Measurements from ENCODE around the gene RPL22.

RPL22 gene

DNA sequence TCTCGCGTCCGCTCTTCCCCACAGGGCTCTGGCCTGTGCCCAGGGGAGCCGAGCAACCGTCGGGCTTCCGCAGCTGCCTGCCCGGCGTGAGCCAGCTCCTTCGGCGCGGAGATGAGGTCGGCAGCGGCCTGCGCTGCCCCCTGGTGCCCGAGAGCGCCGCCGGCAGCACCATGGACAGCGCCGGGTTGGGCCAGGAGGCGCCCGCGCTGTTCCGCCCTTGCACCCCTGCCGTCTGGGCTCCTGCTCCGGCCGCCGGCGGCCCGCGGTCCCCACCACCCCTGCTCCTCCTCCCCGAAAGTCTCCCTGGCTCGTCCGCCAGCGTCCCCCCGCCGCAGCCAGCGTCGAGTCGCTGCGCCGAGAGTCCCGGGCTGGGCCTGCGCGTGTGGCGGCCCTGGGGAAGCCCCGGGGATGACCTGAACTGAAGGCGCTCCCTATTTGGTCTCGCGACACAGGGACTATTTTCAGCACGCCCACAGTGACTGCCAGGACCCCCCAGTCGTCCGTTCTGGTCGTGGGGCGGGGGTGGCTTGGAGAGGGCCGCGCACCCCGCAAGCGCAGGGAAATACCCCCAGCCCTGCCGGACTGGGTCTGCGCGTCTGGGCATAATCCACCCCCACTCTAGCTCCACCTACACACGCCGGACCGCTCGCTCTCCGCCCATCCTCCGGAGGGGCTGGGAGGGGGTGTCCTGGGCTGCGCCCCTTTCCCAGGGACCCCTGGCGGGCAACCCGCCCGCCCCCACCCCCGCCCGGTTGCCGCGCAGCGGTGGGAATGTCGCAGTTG, 45.9 kb upstream of the RPL22 start:
- TF ChIP-seq, protein P1, sequence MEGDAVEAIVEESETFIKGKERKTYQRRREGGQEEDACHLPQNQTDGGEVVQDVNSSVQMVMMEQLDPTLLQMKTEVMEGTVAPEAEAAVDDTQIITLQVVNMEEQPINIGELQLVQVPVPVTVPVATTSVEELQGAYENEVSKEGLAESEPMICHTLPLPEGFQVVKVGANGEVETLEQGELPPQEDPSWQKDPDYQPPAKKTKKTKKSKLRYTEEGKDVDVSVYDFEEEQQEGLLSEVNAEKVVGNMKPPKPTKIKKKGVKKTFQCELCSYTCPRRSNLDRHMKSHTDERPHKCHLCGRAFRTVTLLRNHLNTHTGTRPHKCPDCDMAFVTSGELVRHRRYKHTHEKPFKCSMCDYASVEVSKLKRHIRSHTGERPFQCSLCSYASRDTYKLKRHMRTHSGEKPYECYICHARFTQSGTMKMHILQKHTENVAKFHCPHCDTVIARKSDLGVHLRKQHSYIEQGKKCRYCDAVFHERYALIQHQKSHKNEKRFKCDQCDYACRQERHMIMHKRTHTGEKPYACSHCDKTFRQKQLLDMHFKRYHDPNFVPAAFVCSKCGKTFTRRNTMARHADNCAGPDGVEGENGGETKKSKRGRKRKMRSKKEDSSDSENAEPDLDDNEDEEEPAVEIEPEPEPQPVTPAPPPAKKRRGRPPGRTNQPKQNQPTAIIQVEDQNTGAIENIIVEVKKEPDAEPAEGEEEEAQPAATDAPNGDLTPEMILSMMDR (IDR thresholded peaks at IDR 0.05; ENCODE audit: low read depth, low read length, missing control alignments): peak; percentile 76
- Histone ChIP-seq H3K27me3 (replicated peaks) (peaks cover 51% of the 10 kb centered on the region), H3K4me3 (ENCODE audit: low read depth, low read length) (peak overlapping the region; percentile 17), H3K36me3 (replicated peaks) (no peaks in the 10 kb centered on the region), H3K27ac (no peak overlapping the region)
- in situ Hi-C loops (cut with HindIII; ENCODE audit: low pct_ligation_motif_present, low sequenced_read_pairs): no loop called here
- peak; percentile 41 for DNase-seq

DNA sequence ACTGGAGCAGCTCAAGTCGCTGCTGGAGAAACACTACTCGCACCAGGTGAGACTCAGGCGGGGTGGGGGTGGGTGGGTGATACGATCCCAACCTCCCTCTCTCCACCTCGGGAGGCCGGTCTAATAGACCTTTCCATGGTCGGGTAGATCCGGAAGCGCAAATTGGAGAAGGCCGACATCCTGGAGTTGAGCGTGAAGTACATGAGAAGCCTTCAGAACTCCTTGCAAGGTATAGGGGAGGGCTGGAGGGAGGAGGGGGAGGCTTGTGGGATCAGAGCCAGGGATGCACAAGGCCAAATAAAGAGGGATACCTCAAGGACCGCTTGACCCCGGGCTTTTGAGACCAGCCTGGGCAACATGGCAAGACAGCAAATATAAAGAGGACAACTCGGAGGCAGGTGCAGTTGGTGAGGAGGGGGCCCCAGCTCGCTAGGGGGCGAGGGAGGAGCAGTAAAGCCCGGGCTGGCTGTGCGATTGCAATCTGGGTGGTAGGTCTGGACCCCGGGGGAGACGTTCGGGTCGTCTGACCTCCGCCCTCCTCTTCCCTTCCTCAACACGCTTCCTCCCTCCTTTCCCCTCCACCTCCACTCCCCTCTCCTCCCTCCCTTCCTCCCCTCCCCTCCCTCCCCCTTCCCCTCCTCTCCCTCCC, 45.1 kb upstream of the RPL22 start:
- in situ Hi-C loops (cut with HindIII; ENCODE audit: low pct_ligation_motif_present, low sequenced_read_pairs): no loop called here
- no peak for DNase-seq
- no peak overlapping the region for H3K4me3 ChIP-seq (ENCODE audit: low read depth, low read length)
- H3K36me3 ChIP-seq (replicated peaks): no peaks in the 10 kb centered on the region
- H3K27ac ChIP-seq: no peak overlapping the region
- H3K27me3 ChIP-seq (replicated peaks): peaks cover 49% of the 10 kb centered on the region
- TF ChIP-seq, protein P1 (IDR thresholded peaks at IDR 0.05; ENCODE audit: low read depth, low read length, missing control alignments): no peak

DNA sequence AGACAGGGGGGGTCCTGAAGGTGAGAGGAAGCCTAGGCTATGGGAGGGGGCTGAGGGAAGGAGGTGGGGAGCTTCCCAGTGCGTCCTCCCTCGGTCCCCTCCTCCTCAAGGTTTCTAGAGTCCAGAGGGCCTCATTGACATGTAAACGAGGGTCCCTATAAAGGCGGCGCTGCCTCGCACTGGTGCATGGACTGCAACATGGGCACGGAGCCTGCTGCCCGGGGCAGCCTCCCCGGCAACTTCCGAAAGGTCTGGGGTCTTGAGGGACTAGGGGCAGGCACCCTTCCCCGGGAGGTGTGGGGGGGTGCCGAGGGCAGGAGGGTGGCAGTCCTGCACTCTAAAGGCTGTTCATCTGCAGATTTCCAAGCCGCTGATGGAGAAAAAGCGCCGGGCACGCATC, 44.6 kb upstream of the RPL22 start, which contains the start of gene HES3:
TSS of gene HES3 (plus strand) at position 187 of the 400 bp plus-strand sequence. CDS start at position 374, 187 bp downstream.
- TF ChIP-seq, protein P1 (IDR thresholded peaks at IDR 0.05; ENCODE audit: low read depth, low read length, missing control alignments): no peak
- no peak within 1 kb of the TSS for H3K4me3 ChIP-seq (ENCODE audit: low read depth, low read length)
- in situ Hi-C loops (cut with HindIII; ENCODE audit: low pct_ligation_motif_present, low sequenced_read_pairs): no loop called here
- DNase-seq: no peak
- no peak within 1 kb of the TSS for H3K27ac ChIP-seq
- no peaks in the 10 kb centered on the region for H3K36me3 ChIP-seq (replicated peaks)
- H3K27me3 ChIP-seq (replicated peaks): peaks cover 44% of the 10 kb centered on the region

DNA sequence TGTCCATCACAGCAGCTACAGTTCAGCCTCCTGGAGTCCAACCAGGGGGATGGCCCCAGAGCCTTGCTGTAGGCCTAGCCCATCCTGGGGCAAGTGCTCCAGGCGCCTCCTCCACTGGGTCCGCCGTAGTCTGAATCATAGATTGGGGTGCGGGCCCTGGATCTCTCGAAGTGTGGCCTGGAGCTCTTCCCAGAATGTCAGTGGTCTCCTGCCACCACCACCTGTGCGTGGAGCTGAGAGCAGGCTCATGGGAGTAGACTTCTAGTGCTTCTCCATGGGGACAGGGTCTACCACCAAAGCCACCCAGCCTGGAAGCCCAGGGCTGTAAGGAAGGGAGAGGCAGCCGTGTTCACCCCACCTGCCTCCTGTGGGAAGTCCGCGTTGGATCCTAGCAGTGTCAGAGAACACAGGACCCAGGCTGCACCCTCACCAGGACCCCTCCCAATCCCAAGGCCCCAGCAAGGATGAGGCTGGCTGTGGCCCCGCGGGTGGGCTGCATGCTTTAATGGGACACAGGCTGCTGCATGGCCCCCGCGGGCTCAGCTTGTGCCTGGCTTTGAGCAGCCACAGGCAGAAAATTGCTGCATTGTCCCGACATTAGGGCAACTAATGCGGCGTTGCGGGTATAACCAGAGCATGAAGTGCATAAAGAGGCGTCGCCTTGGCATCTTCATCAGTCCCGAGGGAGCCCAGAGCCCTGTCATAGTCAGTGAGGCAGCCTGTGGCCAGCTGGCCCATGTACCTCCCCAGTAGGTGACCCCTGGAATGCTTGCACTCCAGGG, 43.8 kb upstream of the RPL22 start:
- Histone ChIP-seq H3K27me3 (replicated peaks) (peaks cover 42% of the 10 kb centered on the region), H3K4me3 (ENCODE audit: low read depth, low read length) (no peak overlapping the region), H3K36me3 (replicated peaks) (no peaks in the 10 kb centered on the region), H3K27ac (no peak overlapping the region)
- in situ Hi-C loops (cut with HindIII; ENCODE audit: low pct_ligation_motif_present, low sequenced_read_pairs): no loop called here
- DNase-seq: no peak
- TF ChIP-seq, protein P1 (IDR thresholded peaks at IDR 0.05; ENCODE audit: low read depth, low read length, missing control alignments): no peak

DNA sequence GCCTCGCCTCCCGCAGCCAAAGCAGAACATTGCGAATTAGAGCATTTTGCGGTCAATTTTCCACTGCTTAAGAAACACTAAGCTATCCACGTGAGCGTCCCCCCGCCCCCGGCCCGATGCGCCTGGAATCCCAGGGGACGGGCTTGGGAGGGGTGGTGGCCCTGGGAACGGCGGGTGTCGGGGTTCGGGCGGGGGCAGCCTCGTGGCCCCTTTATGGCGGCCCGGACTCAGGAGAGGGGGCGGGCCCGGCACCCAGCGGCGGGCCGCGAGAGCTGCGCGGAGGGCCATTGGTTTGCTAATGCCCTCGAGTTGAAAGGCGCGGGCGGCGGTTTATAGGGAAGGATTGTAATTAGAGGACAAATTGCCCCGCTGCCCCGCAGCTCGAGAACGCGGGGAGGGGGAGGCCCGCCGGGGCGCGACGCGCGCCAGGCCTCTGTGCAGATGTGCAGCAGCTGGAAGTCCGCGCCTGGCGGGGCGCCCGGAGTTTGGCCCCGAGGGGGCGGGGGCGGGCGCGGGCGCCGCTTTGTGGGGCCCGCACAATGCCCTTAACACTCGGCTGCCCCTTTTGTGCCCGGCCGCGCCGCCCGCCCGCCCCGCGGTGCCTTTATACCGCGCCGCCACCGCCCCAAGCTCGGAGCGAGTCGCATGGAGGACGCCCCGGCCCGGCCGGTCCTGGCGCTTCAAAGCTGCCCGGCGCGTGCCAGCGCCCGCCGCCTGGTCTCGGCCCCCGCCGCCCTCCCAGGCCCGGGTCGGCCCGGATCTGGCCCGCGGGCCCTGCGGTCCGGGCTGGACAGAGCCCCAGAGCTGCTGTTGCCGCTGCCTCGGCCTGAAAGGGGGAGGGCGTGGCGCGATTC, 42.7 kb upstream of the RPL22 start:
- peak overlapping the region; percentile 5 for H3K4me3 ChIP-seq (ENCODE audit: low read depth, low read length)
- peaks cover 42% of the 10 kb centered on the region for H3K27me3 ChIP-seq (replicated peaks)
- no peak overlapping the region for H3K27ac ChIP-seq
- no peak for DNase-seq
- TF ChIP-seq, protein P1 (IDR thresholded peaks at IDR 0.05; ENCODE audit: low read depth, low read length, missing control alignments): no peak
- in situ Hi-C loops (cut with HindIII; ENCODE audit: low pct_ligation_motif_present, low sequenced_read_pairs): no loop called here
- no peaks in the 10 kb centered on the region for H3K36me3 ChIP-seq (replicated peaks)

Measured in brain microvascular endothelial cell (primary cell).